Trophoblast cell (in vitro differentiated cells and primary cell): ENCODE measurements around the gene DGKD.

Source experiments
- DNase-seq, 2 donors: peaks; one replicate each; pipeline ENCODE4 v3.0.0-alpha.2; 2016
- H2AFZ ChIP-seq: 2 replicates; pipeline ENCODE4 v1.6.1; 2013; ENCODE audit warnings: low read length, moderate library complexity, mild to moderate bottlenecking; ENCODE audit not compliant: insufficient read depth, poor library complexity
- H2AK5ac ChIP-seq: 2 replicates; pipeline ENCODE4 v1.6.1; 2013; ENCODE audit warnings: mild to moderate bottlenecking, low read length
- H2BK120ac ChIP-seq: 2 replicates; pipeline ENCODE4 v1.6.1; 2013; ENCODE audit warnings: low read length, mild to moderate bottlenecking, moderate library complexity; ENCODE audit not compliant: insufficient read depth, poor library complexity
- H2BK12ac ChIP-seq: 2 replicates; pipeline ENCODE4 v1.6.1; 2013; ENCODE audit warnings: mild to moderate bottlenecking, low read length, moderate library complexity
- H2BK5ac ChIP-seq: 2 replicates; pipeline ENCODE4 v1.6.1; 2013; ENCODE audit warnings: low read length, low read depth, moderate library complexity, mild to moderate bottlenecking; ENCODE audit not compliant: poor library complexity
- H3K14ac ChIP-seq: 2 replicates; pipeline ENCODE4 v1.6.1; 2013; ENCODE audit warnings: mild to moderate bottlenecking, low read length
- H3K18ac ChIP-seq: 2 replicates; pipeline ENCODE4 v1.6.1; 2013; ENCODE audit warnings: mild to moderate bottlenecking, low read length
- H3K23ac ChIP-seq: 2 replicates; pipeline ENCODE4 v1.6.1; 2013; ENCODE audit warnings: low read length
- H3K27ac ChIP-seq: 2 replicates; pipeline ENCODE4 v1.5.1; 2013; ENCODE audit warnings: low read depth, mild to moderate bottlenecking, inconsistent platforms, low read length, moderate library complexity
- H3K27me3 ChIP-seq: 2 replicates; pipeline ENCODE4 v1.6.1; 2013; ENCODE audit warnings: inconsistent platforms, mild to moderate bottlenecking, low read length, moderate library complexity; ENCODE audit not compliant: insufficient read depth
- H3K36me3 ChIP-seq, 2 experiments: 1 replicate in 1 of 2; 2 replicates in 1 of 2; pipeline ENCODE4 v1.6.1; 2013; ENCODE audit warnings: low read length in 2 of 2, mild to moderate bottlenecking in 2 of 2, moderate library complexity in 1 of 2; ENCODE audit not compliant: insufficient read depth in 2 of 2, control insufficient read depth in 1 of 2
- H3K4ac ChIP-seq: 2 replicates; pipeline ENCODE4 v1.6.1; 2013; ENCODE audit warnings: low read depth, mild to moderate bottlenecking, low read length, moderate library complexity
- H3K4me1 ChIP-seq, 2 experiments: 1 replicate in 1 of 2; 2 replicates in 1 of 2; pipeline ENCODE4 v1.6.1; 2013; ENCODE audit warnings: low read length in 2 of 2, mild to moderate bottlenecking in 2 of 2, moderate library complexity in 1 of 2; ENCODE audit not compliant: insufficient read depth in 2 of 2, control insufficient read depth in 1 of 2
- H3K4me2 ChIP-seq: 2 replicates; pipeline ENCODE4 v1.6.1; 2013; ENCODE audit warnings: inconsistent platforms, mild to moderate bottlenecking, low read length, moderate library complexity
- H3K4me3 ChIP-seq: 2 replicates; pipeline ENCODE4 v1.5.1; 2013; ENCODE audit warnings: mild to moderate bottlenecking, low read depth, low read length, inconsistent platforms
- H3K79me1 ChIP-seq: one replicate; pipeline ENCODE4 v1.6.1; 2013; ENCODE audit warnings: low read length
- H3K79me2 ChIP-seq: 2 replicates; pipeline ENCODE4 v1.6.1; 2013; ENCODE audit warnings: low read length, mild to moderate bottlenecking; ENCODE audit not compliant: control insufficient read depth, insufficient read depth, poor library complexity
- H3K9ac ChIP-seq: 2 replicates; pipeline ENCODE4 v1.6.1; 2013; ENCODE audit warnings: mild to moderate bottlenecking, low read length
- H3K9me3 ChIP-seq: 2 replicates; pipeline ENCODE4 v1.6.1; 2013; ENCODE audit warnings: low read depth, mild to moderate bottlenecking, control low read depth, inconsistent platforms, low read length; ENCODE audit not compliant: insufficient read depth
- H4K12ac ChIP-seq: 2 replicates; pipeline ENCODE4 v1.6.1; 2013; ENCODE audit warnings: low read depth, mild to moderate bottlenecking, low read length, moderate library complexity
- H4K8ac ChIP-seq: 2 replicates; pipeline ENCODE4 v1.6.1; 2013; ENCODE audit warnings: low read depth, mild to moderate bottlenecking, low read length, moderate library complexity
- H4K91ac ChIP-seq: one replicate; pipeline ENCODE4 v1.6.1; 2013; ENCODE audit warnings: low read depth, mild to moderate bottlenecking, low read length, moderate library complexity
- WGBS: extraction: QIAGEN DNeasy Blood & Tissue Kit; methylation state at CpG from one replicate; pipeline ENCODE4 v1.1.7; 2013; ENCODE audit warnings: missing lambda C conversion rate; ENCODE audit not compliant: insufficient read length, insufficient coverage; ENCODE audit errors: extremely low coverage; 5-methylcytosine and 5-hydroxymethylcytosine counted together

The DGKD gene

GRCh38 chr2:233320470-233320869, 33.8 kb upstream of the DGKD start:
- H2BK5ac ChIP-seq, result no peak overlapping the region
- no peaks in the 10 kb centered on the region for H3K9me3 ChIP-seq
- no peaks in the 10 kb centered on the region for H3K4me1 ChIP-seq
- no peaks in the 10 kb centered on the region for H3K79me1 ChIP-seq
- H3K23ac ChIP-seq, result no peak overlapping the region
- no peak overlapping the region for H2BK12ac ChIP-seq
- no peak overlapping the region for H2AK5ac ChIP-seq
- H3K4me2 ChIP-seq, result no peak overlapping the region
- no peak overlapping the region for H3K4me3 ChIP-seq
- no peak overlapping the region for H4K12ac ChIP-seq
- no peak overlapping the region for H4K8ac ChIP-seq
- H3K27me3 ChIP-seq, result no peaks in the 10 kb centered on the region
- no peak for DNase-seq
- no peak overlapping the region for H3K14ac ChIP-seq
- no peak overlapping the region for H2AFZ ChIP-seq
- H3K9ac ChIP-seq, result no peak overlapping the region
- H3K79me2 ChIP-seq, result no peaks in the 10 kb centered on the region
- no CpG with 5 or more reads among the region's 17 CpGs for WGBS
- H3K4ac ChIP-seq, result no peak overlapping the region
- no peak overlapping the region for H3K18ac ChIP-seq
- H3K36me3 ChIP-seq, result no peaks in the 10 kb centered on the region
- no peak overlapping the region for H2BK120ac ChIP-seq
- H3K27ac ChIP-seq, result no peak overlapping the region
- no peak overlapping the region for H4K91ac ChIP-seq

DNA sequence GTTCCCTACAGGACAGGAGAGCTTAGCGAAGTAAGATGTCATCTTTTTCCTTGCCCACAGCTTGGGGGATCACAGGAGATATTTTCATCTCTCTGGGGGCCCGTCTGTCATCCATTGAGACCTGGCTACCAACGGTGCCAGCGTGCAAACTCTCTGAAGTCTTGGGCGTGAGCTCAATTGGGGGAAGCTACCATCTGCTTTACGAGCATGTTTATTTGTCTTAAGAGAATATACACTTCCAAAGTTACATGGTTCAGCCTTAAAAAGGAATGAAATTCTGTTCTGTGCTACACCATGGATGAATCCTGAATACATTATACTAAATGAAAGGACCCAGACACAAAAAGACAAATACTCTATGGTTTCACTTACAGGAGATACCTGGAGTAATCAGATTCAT, 33.1 kb upstream of the DGKD start:
- H3K79me1 ChIP-seq, result no peaks in the 10 kb centered on the region
- no peaks in the 10 kb centered on the region for H3K4me1 ChIP-seq
- H3K27me3 ChIP-seq, result no peaks in the 10 kb centered on the region
- H2BK12ac ChIP-seq, result no peak overlapping the region
- no peak overlapping the region for H3K27ac ChIP-seq
- no CpG with 5 or more reads among the region's 6 CpGs for WGBS
- H2BK5ac ChIP-seq, result no peak overlapping the region
- H3K79me2 ChIP-seq, result no peaks in the 10 kb centered on the region
- H2AFZ ChIP-seq, result no peak overlapping the region
- H2AK5ac ChIP-seq, result no peak overlapping the region
- H3K9me3 ChIP-seq, result no peaks in the 10 kb centered on the region
- no peak overlapping the region for H4K8ac ChIP-seq
- H3K36me3 ChIP-seq, result no peaks in the 10 kb centered on the region
- H3K14ac ChIP-seq, result no peak overlapping the region
- H3K9ac ChIP-seq, result no peak overlapping the region
- DNase-seq, result no peak
- H3K23ac ChIP-seq, result no peak overlapping the region
- H3K4me3 ChIP-seq, result no peak overlapping the region
- no peak overlapping the region for H4K12ac ChIP-seq
- H3K4ac ChIP-seq, result no peak overlapping the region
- H4K91ac ChIP-seq, result no peak overlapping the region
- H3K18ac ChIP-seq, result no peak overlapping the region
- H2BK120ac ChIP-seq, result no peak overlapping the region
- H3K4me2 ChIP-seq, result no peak overlapping the region

DNA sequence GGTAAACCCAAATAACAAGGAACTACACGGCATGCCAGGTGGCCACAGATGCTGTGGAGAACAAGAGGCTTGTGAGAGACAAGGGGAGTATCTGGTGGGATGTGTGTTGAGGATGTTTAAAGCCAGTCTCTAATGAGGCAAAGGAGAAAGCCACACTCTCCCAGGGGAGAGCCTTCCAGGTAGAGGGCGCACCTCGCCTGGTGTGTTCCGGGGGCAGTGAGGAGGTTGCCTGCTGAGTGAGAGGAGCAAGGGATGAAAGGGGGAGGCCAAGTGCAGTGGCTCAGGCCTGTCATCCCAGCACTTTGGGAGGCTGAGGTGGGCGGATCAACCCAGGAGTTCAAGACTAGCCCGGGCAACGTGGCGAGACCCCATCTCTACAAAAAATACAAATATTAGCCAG, 30.4 kb upstream of the DGKD start:
- no peak overlapping the region for H2BK120ac ChIP-seq
- H3K27ac ChIP-seq, result no peak overlapping the region
- H2AFZ ChIP-seq, result no peak overlapping the region
- no peaks in the 10 kb centered on the region for H3K36me3 ChIP-seq
- no peak overlapping the region for H3K23ac ChIP-seq
- H3K4me2 ChIP-seq, result no peak overlapping the region
- no peak overlapping the region for H3K4me3 ChIP-seq
- no CpG with 5 or more reads among the region's 8 CpGs for WGBS
- no peak overlapping the region for H2BK5ac ChIP-seq
- H4K8ac ChIP-seq, result no peak overlapping the region
- H3K9ac ChIP-seq, result no peak overlapping the region
- H2BK12ac ChIP-seq, result no peak overlapping the region
- H3K79me1 ChIP-seq, result no peaks in the 10 kb centered on the region
- H3K27me3 ChIP-seq, result no peaks in the 10 kb centered on the region
- DNase-seq, result no peak
- H3K4ac ChIP-seq, result no peak overlapping the region
- no peak overlapping the region for H3K14ac ChIP-seq
- no peaks in the 10 kb centered on the region for H3K79me2 ChIP-seq
- no peak overlapping the region for H4K12ac ChIP-seq
- H3K4me1 ChIP-seq, result no peaks in the 10 kb centered on the region
- no peak overlapping the region for H2AK5ac ChIP-seq
- H3K9me3 ChIP-seq, result peaks cover 3% of the 10 kb centered on the region
- H3K18ac ChIP-seq, result no peak overlapping the region
- H4K91ac ChIP-seq, result no peak overlapping the region

GRCh38 chr2:233325256-233325655, 29.0 kb upstream of the DGKD start:
- Histone ChIP-seq H2AK5ac (no peak overlapping the region), H3K36me3 (no peaks in the 10 kb centered on the region), H3K4me1 (peaks cover 2 to 3% of the 10 kb centered on the region in 2 experiments), H3K4me3 (no peak overlapping the region), H4K91ac (no peak overlapping the region), H2AFZ (no peak overlapping the region), H3K79me2 (no peaks in the 10 kb centered on the region), H3K14ac (no peak overlapping the region), H3K4ac (no peak overlapping the region), H3K9me3 (peaks cover 3% of the 10 kb centered on the region), H3K4me2 (no peak overlapping the region), H3K27ac (no peak overlapping the region), H3K79me1 (no peaks in the 10 kb centered on the region), H2BK120ac (no peak overlapping the region), H4K8ac (no peak overlapping the region), H4K12ac (no peak overlapping the region), H3K18ac (no peak overlapping the region), H2BK12ac (no peak overlapping the region), H3K23ac (no peak overlapping the region), H3K27me3 (no peaks in the 10 kb centered on the region), H2BK5ac (no peak overlapping the region), H3K9ac (no peak overlapping the region)
- DNase-seq, result no peak
- WGBS, result no CpG with 5 or more reads among the region's 4 CpGs
